ENCODE results near the gene ACY1.

The ACY1 gene

DNA sequence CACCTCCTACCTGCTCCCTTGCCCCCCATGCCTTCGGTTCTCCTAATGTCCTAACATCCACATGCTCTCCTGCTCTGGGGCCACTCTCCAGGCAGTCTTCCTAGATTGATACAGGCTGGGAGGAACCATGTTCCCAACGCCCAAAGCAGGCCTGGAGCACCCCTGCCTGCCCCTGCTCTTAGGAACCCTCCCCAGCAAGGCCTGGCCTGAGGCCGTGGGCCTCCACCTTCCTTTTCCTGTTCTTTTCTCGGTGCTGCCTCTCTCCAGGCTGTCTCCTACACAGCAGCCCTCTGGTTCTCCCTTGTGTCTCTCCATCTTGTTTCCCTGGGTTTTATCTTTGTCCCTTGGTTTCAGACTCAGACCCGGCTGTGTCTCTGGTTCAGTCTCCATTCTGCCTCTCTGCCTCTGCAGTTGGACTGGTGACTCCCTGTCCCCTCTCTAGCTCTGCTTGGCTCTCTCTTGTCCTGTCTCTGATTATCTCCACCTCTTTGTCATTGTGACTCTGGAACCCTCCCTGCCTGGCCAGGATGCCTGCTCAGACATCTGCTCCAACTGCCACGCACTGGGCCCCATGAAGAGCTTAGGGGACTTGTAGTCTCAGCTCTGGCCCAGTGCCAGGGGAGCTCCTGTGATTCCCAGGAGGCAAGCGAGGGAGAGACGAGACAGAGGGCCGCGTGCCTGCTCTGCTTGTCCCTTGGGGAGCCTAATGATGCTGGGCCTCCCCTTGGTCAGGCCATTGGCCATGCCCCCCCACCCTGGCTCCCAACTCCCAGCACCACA, 38.3 kb downstream of the ACY1 start:
- no peaks in the 10 kb centered on the region for H3K36me3 ChIP-seq (ENCODE audit: control insufficient read depth, insufficient read depth, low read length)

DNA sequence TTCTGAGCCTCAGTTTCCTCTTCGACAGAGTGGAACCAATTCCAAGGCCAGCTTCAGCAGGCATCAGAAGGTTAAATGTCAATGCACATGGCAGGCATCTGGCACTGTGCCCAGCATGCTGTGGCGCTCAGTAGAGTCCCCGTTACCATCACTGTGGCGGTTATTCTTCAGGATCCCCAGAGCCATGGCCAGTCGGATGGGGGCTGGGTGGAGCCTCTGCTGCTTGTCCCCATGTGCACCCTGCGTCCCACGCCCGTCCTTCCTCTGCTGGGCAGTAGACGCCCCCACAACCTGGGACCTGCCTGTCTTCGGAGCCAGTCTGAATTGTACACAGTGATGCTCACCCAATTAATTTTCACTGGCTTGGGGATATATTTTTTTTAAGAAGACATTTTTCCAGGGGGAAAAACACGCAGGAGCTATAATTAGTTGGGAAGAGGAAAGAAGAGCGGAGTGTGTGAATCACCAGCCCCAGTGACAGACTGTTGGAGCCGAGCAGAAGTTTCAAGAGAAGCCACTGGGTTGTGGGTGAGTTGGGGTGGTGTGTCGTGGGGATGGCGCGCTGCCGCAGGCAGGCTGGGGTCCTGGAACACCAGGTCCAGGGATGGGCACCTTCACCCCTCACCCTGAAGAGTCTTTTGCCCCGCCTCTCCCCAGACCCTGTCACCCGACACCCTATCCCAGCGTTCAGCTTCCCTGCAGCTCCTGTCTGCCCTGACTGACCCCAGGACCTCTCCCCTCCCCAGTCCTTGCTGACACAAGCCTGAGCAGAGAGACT, 39.2 kb downstream of the ACY1 start:
- no peaks in the 10 kb centered on the region for H3K27me3 ChIP-seq (ENCODE audit: control insufficient read depth, insufficient read depth, low read length)
- H3K9me3 ChIP-seq (ENCODE audit: control insufficient read depth, insufficient read depth, low read length) = no peaks in the 10 kb centered on the region
- no peaks in the 10 kb centered on the region for H3K36me3 ChIP-seq (ENCODE audit: control insufficient read depth, insufficient read depth, low read length)
- no peak overlapping the region for H3K4me3 ChIP-seq (ENCODE audit: low read depth, low read length)
- H3K9ac ChIP-seq (ENCODE audit: low read depth, low read length) = no peak overlapping the region
- peaks cover 5% of the 10 kb centered on the region for H3K4me1 ChIP-seq (ENCODE audit: control insufficient read depth, insufficient read depth, low read length)

More for the DNA sequence above, 38.3 kb downstream of the ACY1 start:
- Histone ChIP-seq H3K27me3 (ENCODE audit: control insufficient read depth, insufficient read depth, low read length) (no peaks in the 10 kb centered on the region), H3K9me3 (ENCODE audit: control insufficient read depth, insufficient read depth, low read length) (no peaks in the 10 kb centered on the region), H3K4me1 (ENCODE audit: control insufficient read depth, insufficient read depth, low read length) (peaks cover 5% of the 10 kb centered on the region), H3K9ac (ENCODE audit: low read depth, low read length) (no peak overlapping the region), H3K4me3 (ENCODE audit: low read depth, low read length) (no peak overlapping the region)

DNA sequence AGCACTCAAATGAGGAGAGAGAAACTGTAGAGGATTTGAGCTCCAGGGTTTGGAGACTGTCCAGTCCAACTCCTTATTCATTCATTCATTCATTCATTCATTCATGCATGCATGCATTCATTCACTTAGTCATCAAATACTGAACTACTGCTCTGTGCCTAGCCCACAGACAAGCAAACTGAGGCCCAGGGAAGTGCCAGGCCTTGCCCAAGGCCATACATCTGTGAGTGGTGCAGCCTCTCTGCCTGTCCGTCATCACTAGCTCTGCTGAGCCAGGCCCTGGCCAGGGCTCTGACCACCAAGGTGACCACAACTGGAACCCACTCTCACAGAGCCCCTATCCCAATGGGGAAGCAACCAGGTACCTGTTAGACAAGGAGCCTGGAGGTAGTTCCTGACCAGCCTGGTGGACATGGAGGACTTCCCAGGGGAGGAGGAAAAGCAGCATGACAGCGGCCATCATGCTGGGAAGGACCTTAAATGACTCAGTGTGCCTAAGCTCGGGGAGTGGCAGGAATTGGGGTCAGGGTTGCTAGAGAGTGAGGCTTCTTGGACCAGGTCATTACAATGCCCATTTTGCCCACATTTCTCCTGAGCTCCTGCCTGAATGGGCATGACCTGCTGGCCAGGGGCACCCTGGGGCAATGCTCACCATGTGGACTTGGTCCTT, 39.9 kb downstream of the ACY1 start:
- Histone ChIP-seq H3K9ac (ENCODE audit: low read depth, low read length) (no peak overlapping the region), H3K27me3 (ENCODE audit: control insufficient read depth, insufficient read depth, low read length) (no peaks in the 10 kb centered on the region), H3K4me3 (ENCODE audit: low read depth, low read length) (no peak overlapping the region), H3K36me3 (ENCODE audit: control insufficient read depth, insufficient read depth, low read length) (no peaks in the 10 kb centered on the region), H3K9me3 (ENCODE audit: control insufficient read depth, insufficient read depth, low read length) (no peaks in the 10 kb centered on the region), H3K4me1 (ENCODE audit: control insufficient read depth, insufficient read depth, low read length) (peaks cover 5% of the 10 kb centered on the region)

DNA sequence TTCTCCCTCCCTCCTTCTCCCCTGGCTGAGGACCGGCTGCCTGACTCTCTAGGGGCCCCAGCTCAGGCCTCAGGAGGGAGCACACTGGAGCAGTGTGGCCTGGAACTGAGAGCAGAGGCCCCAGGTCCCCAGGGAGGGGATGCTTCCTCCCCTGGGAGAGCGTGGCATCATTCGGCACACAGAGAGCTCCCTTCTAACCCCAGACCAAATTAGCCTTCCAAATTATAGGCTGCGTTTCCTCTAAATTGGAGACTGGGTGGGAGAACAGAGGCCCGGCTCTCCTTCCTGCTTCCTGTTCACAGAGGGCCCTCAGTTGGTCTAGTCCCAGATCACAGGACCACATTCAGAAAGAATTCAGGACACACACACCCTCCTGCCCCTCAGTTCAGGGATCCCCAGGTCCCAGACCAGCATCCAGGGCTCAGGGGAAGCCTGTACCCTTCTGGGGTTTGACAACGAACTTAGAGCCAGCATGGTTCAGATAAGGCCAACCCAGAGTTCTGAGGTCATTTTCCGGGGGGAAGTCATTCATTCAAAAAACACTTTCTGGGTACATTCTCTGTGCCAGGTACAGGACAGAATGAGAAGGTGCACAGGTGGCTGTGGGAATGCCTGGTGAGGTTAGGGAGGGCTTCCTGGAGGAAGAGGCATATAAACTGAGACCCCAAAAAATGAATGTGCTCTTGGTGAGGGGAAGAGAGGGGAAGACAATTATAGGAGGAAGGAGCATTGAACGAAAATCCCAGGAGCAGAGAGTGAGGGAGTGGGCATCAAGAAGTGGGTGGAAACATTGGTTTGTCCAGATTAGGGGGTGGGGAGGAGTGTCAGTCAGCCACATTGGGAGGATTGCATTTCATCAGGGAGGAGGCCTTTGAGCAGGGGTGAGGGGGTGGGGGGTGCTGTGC, 40.8 kb downstream of the ACY1 start:
- H3K9ac ChIP-seq (ENCODE audit: low read depth, low read length) = no peak overlapping the region

DNA sequence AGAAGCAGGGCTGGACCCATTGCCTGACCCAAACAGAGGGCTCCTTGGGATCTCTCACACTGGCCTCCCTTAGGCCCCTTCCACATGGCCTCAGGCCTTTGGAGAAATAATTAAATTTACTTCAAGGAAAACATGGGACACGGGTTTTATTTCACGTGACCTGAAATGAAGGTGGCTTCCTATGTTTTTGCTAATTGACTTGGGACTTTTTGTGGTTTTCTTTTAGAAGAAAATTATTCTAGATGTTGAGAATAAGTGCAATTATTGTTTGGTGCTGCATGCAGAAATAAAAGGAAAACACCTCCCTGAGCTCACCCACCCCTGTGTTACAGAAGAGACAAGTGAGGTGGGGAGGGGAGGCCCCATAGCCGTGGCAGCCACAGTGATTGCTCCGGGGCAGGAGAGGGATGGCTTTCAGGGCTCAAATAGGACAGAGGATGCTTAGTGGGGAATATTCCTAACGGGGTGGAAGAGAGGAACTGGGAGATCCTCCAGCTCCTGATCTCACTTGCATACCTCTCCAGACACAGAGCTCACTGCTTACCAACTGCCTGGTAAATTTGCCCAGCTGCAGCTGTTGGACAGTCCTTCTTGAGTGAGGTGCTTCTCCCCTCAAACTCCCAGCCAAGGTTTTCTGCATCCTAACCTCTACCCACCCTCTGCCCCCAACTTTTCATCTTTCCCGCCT, 41.6 kb downstream of the ACY1 start:
- H3K4me3 ChIP-seq (ENCODE audit: low read depth, low read length) = no peak overlapping the region
- no peaks in the 10 kb centered on the region for H3K9me3 ChIP-seq (ENCODE audit: control insufficient read depth, insufficient read depth, low read length)
- H3K27me3 ChIP-seq (ENCODE audit: control insufficient read depth, insufficient read depth, low read length) = no peaks in the 10 kb centered on the region
- H3K4me1 ChIP-seq (ENCODE audit: control insufficient read depth, insufficient read depth, low read length) = peaks cover 5% of the 10 kb centered on the region
- H3K9ac ChIP-seq (ENCODE audit: low read depth, low read length) = no peak overlapping the region
- no peaks in the 10 kb centered on the region for H3K36me3 ChIP-seq (ENCODE audit: control insufficient read depth, insufficient read depth, low read length)

More for the DNA sequence above, 40.8 kb downstream of the ACY1 start:
- Histone ChIP-seq H3K36me3 (ENCODE audit: control insufficient read depth, insufficient read depth, low read length) (no peaks in the 10 kb centered on the region), H3K9me3 (ENCODE audit: control insufficient read depth, insufficient read depth, low read length) (no peaks in the 10 kb centered on the region), H3K27me3 (ENCODE audit: control insufficient read depth, insufficient read depth, low read length) (no peaks in the 10 kb centered on the region), H3K4me1 (ENCODE audit: control insufficient read depth, insufficient read depth, low read length) (peaks cover 5% of the 10 kb centered on the region), H3K4me3 (ENCODE audit: low read depth, low read length) (no peak overlapping the region)

DNA sequence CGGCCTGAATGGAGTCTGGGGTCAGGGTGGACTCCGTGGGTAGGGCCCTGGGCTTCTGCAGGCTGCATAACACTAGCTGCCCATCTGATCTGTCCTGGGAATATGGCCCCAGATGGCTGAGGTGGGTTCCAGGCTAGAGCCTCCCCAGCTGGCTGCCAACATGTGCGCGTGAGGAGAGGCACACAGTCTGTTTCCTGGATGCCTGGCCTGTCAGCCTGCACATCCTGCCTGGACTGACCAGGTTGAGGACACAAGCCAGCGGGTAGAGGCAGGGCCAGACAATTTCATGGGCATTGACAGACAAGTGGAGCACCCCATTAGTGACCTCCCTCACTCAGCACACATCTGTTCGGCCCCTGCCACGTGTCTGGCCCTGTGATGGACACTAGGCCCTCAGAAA, 42.1 kb downstream of the ACY1 start:
- Histone ChIP-seq H3K4me3 (ENCODE audit: low read depth, low read length) (no peak overlapping the region), H3K27me3 (ENCODE audit: control insufficient read depth, insufficient read depth, low read length) (no peaks in the 10 kb centered on the region), H3K9ac (ENCODE audit: low read depth, low read length) (no peak overlapping the region), H3K4me1 (ENCODE audit: control insufficient read depth, insufficient read depth, low read length) (peaks cover 5% of the 10 kb centered on the region), H3K9me3 (ENCODE audit: control insufficient read depth, insufficient read depth, low read length) (no peaks in the 10 kb centered on the region), H3K36me3 (ENCODE audit: control insufficient read depth, insufficient read depth, low read length) (no peaks in the 10 kb centered on the region)

DNA sequence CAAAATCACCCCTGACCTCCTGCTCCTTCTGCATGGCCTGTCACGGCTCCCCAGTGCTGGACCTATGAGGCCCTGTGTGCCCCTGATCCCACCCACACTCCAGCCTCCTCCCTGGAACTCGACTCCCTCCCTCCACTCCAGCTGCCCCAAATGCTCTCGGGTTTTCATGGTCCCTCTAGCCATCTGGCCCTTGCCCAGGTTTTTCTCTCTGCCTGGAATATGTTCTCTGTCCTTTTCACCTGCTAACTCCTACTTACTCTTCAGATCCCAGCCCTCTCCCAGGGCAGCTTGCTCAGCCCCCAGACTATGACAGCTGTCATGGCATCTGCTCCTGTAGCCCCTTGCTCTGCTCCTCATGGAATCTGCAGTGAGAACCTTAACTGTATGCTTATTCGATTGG, 42.7 kb downstream of the ACY1 start:
- Histone ChIP-seq H3K4me3 (ENCODE audit: low read depth, low read length) (no peak overlapping the region), H3K4me1 (ENCODE audit: control insufficient read depth, insufficient read depth, low read length) (peaks cover 5% of the 10 kb centered on the region), H3K9ac (ENCODE audit: low read depth, low read length) (no peak overlapping the region), H3K9me3 (ENCODE audit: control insufficient read depth, insufficient read depth, low read length) (no peaks in the 10 kb centered on the region), H3K36me3 (ENCODE audit: control insufficient read depth, insufficient read depth, low read length) (no peaks in the 10 kb centered on the region), H3K27me3 (ENCODE audit: control insufficient read depth, insufficient read depth, low read length) (no peaks in the 10 kb centered on the region)

DNA sequence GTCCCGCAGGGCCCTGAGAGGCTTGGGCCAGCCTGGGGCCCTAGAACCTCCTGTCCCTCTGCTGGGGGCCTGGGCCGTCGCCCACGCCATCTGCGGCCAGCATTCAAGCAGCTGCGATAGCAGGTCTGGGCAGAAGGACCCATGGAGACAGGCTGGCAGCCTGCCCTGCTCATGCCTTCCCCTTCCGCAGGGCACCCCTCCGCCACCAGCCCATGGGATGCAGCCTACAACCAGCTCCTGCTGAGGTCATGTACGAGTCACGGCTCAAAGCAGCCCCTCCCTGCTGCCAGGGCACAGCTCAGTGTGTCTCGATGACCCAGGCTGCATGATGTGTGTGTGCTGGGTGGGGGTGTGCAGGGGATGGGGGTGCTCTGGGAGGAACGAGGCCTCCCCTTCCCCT, 45.2 kb downstream of the ACY1 start:
- Histone ChIP-seq H3K9me3 (ENCODE audit: control insufficient read depth, insufficient read depth, low read length) (no peaks in the 10 kb centered on the region), H3K4me1 (ENCODE audit: control insufficient read depth, insufficient read depth, low read length) (no peaks in the 10 kb centered on the region), H3K4me3 (ENCODE audit: low read depth, low read length) (no peak overlapping the region), H3K9ac (ENCODE audit: low read depth, low read length) (no peak overlapping the region), H3K36me3 (ENCODE audit: control insufficient read depth, insufficient read depth, low read length) (no peaks in the 10 kb centered on the region), H3K27me3 (ENCODE audit: control insufficient read depth, insufficient read depth, low read length) (no peaks in the 10 kb centered on the region)

DNA sequence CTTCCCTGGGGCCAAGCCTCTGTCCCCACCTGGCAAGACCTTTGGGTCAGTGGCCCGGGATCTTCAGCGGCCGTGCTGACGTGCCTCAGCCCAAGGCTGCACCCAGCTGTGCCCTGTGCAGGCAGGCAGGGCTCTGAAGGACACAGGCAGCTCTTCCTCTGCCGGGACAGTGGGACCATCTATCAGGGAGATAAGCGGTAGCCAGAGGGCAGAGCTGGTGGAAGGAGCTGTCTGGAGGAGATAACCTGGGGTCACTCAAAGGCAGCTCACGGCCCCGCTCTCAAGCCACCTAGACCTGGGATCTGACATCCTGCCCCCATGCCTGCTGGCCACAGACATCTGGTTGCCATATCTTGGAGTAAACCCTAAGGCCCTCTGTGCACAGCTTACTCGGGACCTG, 45.7 kb downstream of the ACY1 start:
- Histone ChIP-seq H3K4me1 (ENCODE audit: control insufficient read depth, insufficient read depth, low read length) (no peaks in the 10 kb centered on the region), H3K9me3 (ENCODE audit: control insufficient read depth, insufficient read depth, low read length) (no peaks in the 10 kb centered on the region), H3K27me3 (ENCODE audit: control insufficient read depth, insufficient read depth, low read length) (no peaks in the 10 kb centered on the region), H3K4me3 (ENCODE audit: low read depth, low read length) (no peak overlapping the region), H3K36me3 (ENCODE audit: control insufficient read depth, insufficient read depth, low read length) (no peaks in the 10 kb centered on the region), H3K9ac (ENCODE audit: low read depth, low read length) (no peak overlapping the region)

DNA sequence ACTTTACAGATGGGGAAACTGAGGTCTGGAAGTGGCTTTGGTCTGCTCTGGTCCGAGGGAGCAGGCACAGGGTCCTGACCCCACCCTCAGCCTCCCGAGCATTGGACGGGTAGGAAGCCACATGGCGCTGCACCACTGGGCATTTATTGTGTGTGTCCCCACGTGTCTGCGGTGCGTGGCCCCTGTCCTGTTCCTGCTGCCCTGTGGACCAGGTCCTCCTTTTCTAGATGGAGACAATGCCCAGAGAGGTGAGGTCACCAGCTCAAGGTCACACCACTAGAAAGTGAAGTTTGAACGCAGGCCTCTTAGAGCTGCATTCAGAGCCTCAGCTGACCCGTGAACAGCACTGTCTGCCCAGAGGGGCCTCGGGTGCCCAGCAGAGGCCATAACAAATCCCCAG, 46.2 kb downstream of the ACY1 start:
- H3K9ac ChIP-seq (ENCODE audit: low read depth, low read length) = no peak overlapping the region
- H3K36me3 ChIP-seq (ENCODE audit: control insufficient read depth, insufficient read depth, low read length) = no peaks in the 10 kb centered on the region
- no peaks in the 10 kb centered on the region for H3K9me3 ChIP-seq (ENCODE audit: control insufficient read depth, insufficient read depth, low read length)
- H3K4me1 ChIP-seq (ENCODE audit: control insufficient read depth, insufficient read depth, low read length) = no peaks in the 10 kb centered on the region
- no peak overlapping the region for H3K4me3 ChIP-seq (ENCODE audit: low read depth, low read length)
- no peaks in the 10 kb centered on the region for H3K27me3 ChIP-seq (ENCODE audit: control insufficient read depth, insufficient read depth, low read length)
